K562 (cell line): ENCODE measurements around the gene SLC6A1. TPM values are rescaled to one million over a fixed set of nuclear protein-coding genes. Genes with fewer than 3 reads are reported as not detected.

Source experiments
- ATAC-seq: fragments of 200-7000 bp; cut with Tn5 transposase; 3 replicates; pipeline ENCODE4 v1.9.1; 2020; ENCODE audit warnings: moderate library complexity
- BruUV-seq: library from RNA; stranded (reverse); fragments of 400-500 nt; replicated peaks from 2 replicates; lab custom pipeline; 2021; lab: Mats Ljungman, UMichigan
- CTCF ChIA-PET: fragments of 300-600 bp; formaldehyde crosslinking; extraction: SDS; loops from one replicate; lab custom pipeline; 2021; ENCODE audit warnings: low intra/inter-chr PET ratio; lab: Yijun Ruan, JAX
- POLR2A ChIA-PET: fragments of 300-600, 350-650 bp; sonication (Branson Sonifier 250); formaldehyde crosslinking; extraction: SDS; loops from one replicate; lab custom pipeline; 2021; ENCODE audit warnings: antibody characterized with exemption, inconsistent platforms; lab: Yijun Ruan, JAX
- DNase-seq, 4 experiments: peaks; one replicate each; pipeline versions ENCODE4 v3.0.0 to v3.0.0-alpha.2; 2011 to 2018; ENCODE audit warnings: low spot score in 3 of 4, mixed read lengths in 3 of 4; ENCODE audit errors: extremely low read depth in 1 of 4
- FAIRE-seq: peaks from 2 replicates; lab custom pipeline; 2011; peaks lifted over from hg19 to GRCh38; lab: Jason Lieb, UNC
- H2AFZ ChIP-seq: 2 replicates; pipeline ENCODE4 v1.6.0; 2011; ENCODE audit warnings: low read depth, low read length, control low read depth, inconsistent platforms
- H3K27ac ChIP-seq: fragments of 200-600 bp; 3 replicates; pipeline ENCODE4 v1.8.0; 2011; ENCODE audit warnings: low read depth, mild to moderate bottlenecking, control low read depth, inconsistent platforms, low read length, moderate library complexity, mixed read lengths; ENCODE audit errors: extremely low read depth
- H3K27me3 ChIP-seq, 2 experiments: fragments of 300-600 bp in 1 of 2; 2 replicates in 1 of 2; 3 replicates in 1 of 2; pipeline versions ENCODE4 v1.6.0 to v1.8.0; 2011; ENCODE audit warnings: inconsistent platforms in 2 of 2, low read length in 2 of 2, mild to moderate bottlenecking in 1 of 2, mixed read lengths in 1 of 2, moderate library complexity in 1 of 2; ENCODE audit not compliant: control insufficient read depth in 2 of 2, insufficient read depth in 2 of 2
- H3K36me3 ChIP-seq: fragments of 300-600 bp; 3 replicates; pipeline ENCODE4 v1.8.0; 2011; ENCODE audit warnings: mild to moderate bottlenecking, low read length, inconsistent platforms; ENCODE audit not compliant: control insufficient read depth, insufficient read depth
- H3K4me1 ChIP-seq, 2 experiments: fragments of 200-600 bp in 1 of 2; replicated peaks in 1 of 2; 2 replicates in 1 of 2; 3 replicates in 1 of 2; pipeline versions ENCODE4 v1.5.1 to v1.8.0; 2011; ENCODE audit warnings: inconsistent platforms in 2 of 2, low read length in 2 of 2, mild to moderate bottlenecking in 1 of 2, mixed read lengths in 1 of 2, moderate library complexity in 1 of 2; ENCODE audit not compliant: control insufficient read depth in 2 of 2, insufficient read depth in 2 of 2
- H3K4me2 ChIP-seq: 2 replicates; pipeline ENCODE4 v1.6.1; 2011; ENCODE audit warnings: low read length, control low read depth, inconsistent platforms, mixed read lengths; ENCODE audit not compliant: insufficient read depth
- H3K4me3 ChIP-seq: fragments of 200-600 bp; sonication (generic), shearing (Covaris generic); 2 replicates; pipeline ENCODE4 v1.5.1; 2016; ENCODE audit warnings: control low read depth, inconsistent platforms
- H3K79me2 ChIP-seq: fragments of 200-600 bp; 3 replicates; pipeline ENCODE4 v1.8.0; 2011; ENCODE audit warnings: low read length, inconsistent platforms; ENCODE audit not compliant: control insufficient read depth, insufficient read depth
- H3K9ac ChIP-seq, 2 experiments: 2 replicates each; pipeline versions ENCODE4 v1.6.0 to v1.6.1; 2011; ENCODE audit warnings: low read depth in 2 of 2, low read length in 2 of 2, control low read depth in 1 of 2, inconsistent platforms in 1 of 2, mild to moderate bottlenecking in 1 of 2, mixed read lengths in 1 of 2; ENCODE audit not compliant: insufficient read depth in 1 of 2
- H3K9me1 ChIP-seq: one replicate; pipeline ENCODE4 v1.6.0; 2011; ENCODE audit warnings: inconsistent platforms, mild to moderate bottlenecking, low read length, moderate library complexity; ENCODE audit not compliant: control insufficient read depth, insufficient read depth
- H3K9me3 ChIP-seq: replicated peaks from 2 replicates; pipeline ENCODE4 v1.5.1; 2011; ENCODE audit warnings: low read depth, low read length, inconsistent platforms; ENCODE audit not compliant: control insufficient read depth, insufficient read depth
- H4K20me1 ChIP-seq: replicated peaks from 2 replicates; pipeline ENCODE4 v1.6.1; 2011; ENCODE audit warnings: low read length, inconsistent platforms, mixed read lengths; ENCODE audit not compliant: control insufficient read depth, insufficient read depth
- CBFA2T3 ChIP-seq: fragments of 450-650 bp; IDR thresholded peaks from 2 replicates; pipeline ENCODE4 v1.6.1; 2017
- CHD2 ChIP-seq: IDR thresholded peaks from 2 replicates; pipeline ENCODE4 v1.6.1; 2011; ENCODE audit warnings: low read depth, low read length
- FOS ChIP-seq: IDR thresholded peaks from 3 replicates; pipeline ENCODE4 v1.6.1; 2011; ENCODE audit not compliant: insufficient read length; ENCODE audit errors: extremely low read depth
- FOXJ2 ChIP-seq: fragments of 200-800 bp; sonication (Bioruptor generic); IDR thresholded peaks from 2 replicates; pipeline ENCODE4 v1.6.1; 2016; ENCODE audit warnings: missing genetic modification characterization, missing compliant biosample characterization
- MAX ChIP-seq: sonication (generic); formaldehyde crosslinking; IDR thresholded peaks from 2 replicates; pipeline ENCODE4 v1.9.0; 2022; ENCODE audit warnings: mild to moderate bottlenecking, missing genetic modification reagents
- MECOM ChIP-seq: fragments of 250-450 bp; sonication (Bioruptor Pico); IDR thresholded peaks from 2 replicates; pipeline ENCODE4 v1.8.0; 2022; ENCODE audit warnings: inconsistent platforms
- NONO ChIP-seq, 2 experiments: fragments of 200-400 bp in 1 of 2; fragments of 450-650 bp in 1 of 2; formaldehyde crosslinking in 1 of 2; IDR thresholded peaks; 2 replicates each; pipeline ENCODE4 v1.6.1; 2017; ENCODE audit warnings: low read depth in 2 of 2, mild to moderate bottlenecking in 2 of 2, moderate library complexity in 2 of 2, low read length in 1 of 2
- PHF20 ChIP-seq: fragments of 450-650 bp; IDR thresholded peaks from 2 replicates; pipeline ENCODE4 v1.6.1; 2018; ENCODE audit not compliant: partially characterized antibody
- ZNF175 ChIP-seq: fragments of 200-800 bp; sonication (Bioruptor generic); IDR thresholded peaks from 2 replicates; pipeline ENCODE4 v1.6.1; 2016; ENCODE audit warnings: low read depth, mild to moderate bottlenecking, missing genetic modification characterization, missing compliant biosample characterization
- ZNF398 ChIP-seq: fragments of 250-450 bp; sonication (Bioruptor Pico); IDR thresholded peaks from 2 replicates; pipeline ENCODE4 v1.8.0; 2021; ENCODE audit warnings: moderate library complexity, mild to moderate bottlenecking, inconsistent platforms
- ZNF507 ChIP-seq: conservative IDR thresholded peaks from 2 replicates; pipeline ENCODE4 v1.6.1; 2017; ENCODE audit warnings: missing genetic modification characterization, missing compliant biosample characterization
- ZNF740 ChIP-seq, 3 experiments: fragments of 200-800 bp in 1 of 3; sonication (Bioruptor generic) in 1 of 3; sonication (generic) in 1 of 3; formaldehyde crosslinking in 1 of 3; IDR thresholded peaks; 2 replicates each; pipeline versions ENCODE4 v1.6.1 to v1.8.0; 2016 to 2022; ENCODE audit warnings: mild to moderate bottlenecking in 2 of 3, missing compliant biosample characterization in 2 of 3, missing genetic modification characterization in 2 of 3, missing genetic modification reagents in 1 of 3
- WGBS: fragments of 100-300 bp; shearing (Covaris generic); methylation state at CpG from one replicate; pipeline ENCODE4 v1.1.6; 2016; ENCODE audit warnings: low coverage, mixed read lengths; ENCODE audit not compliant: insufficient coverage; ENCODE audit errors: missing lambda C conversion rate; 5-methylcytosine and 5-hydroxymethylcytosine counted together
- in situ Hi-C: fragments of 300-500 bp; cut with MboI; formaldehyde crosslinking; loops from 4 replicates; pipeline ENCODE4 v1.15.0; 2018; ENCODE audit warnings: inconsistent platforms, mixed read lengths
- intact Hi-C: fragments of 100-400 bp; cut with micrococcal nuclease; formaldehyde crosslinking; loops from 2 replicates; pipeline ENCODE4 v1.14.2; 2022
- polyA plus RNA-seq, 8 experiments: library from polyadenylated mRNA; depleted of rRNA in 4 of 8; stranded (reverse) in 5 of 8; unstranded in 3 of 8; fragments of >200 nt; fragmentation: Nextera tagmentation in 2 of 8; fragmentation: Illumina TruSeq in 1 of 8; extraction: Ambion mirVana in 2 of 8; extraction: Trizol in 1 of 8; gene quantifications; 2 replicates each; pipeline versions ENCODE4 v1.2.1 to v1.2.3, GENCODE V29; 2011 to 2014; ENCODE audit warnings: inconsistent platforms in 1 of 8, missing spikeins in 1 of 8
- total RNA-seq, 7 experiments: library from RNA; depleted of rRNA in 6 of 7; stranded (reverse); fragments of >200 nt in 6 of 7; fragmentation: Illumina TruSeq in 2 of 7; extraction: Trizol in 2 of 7; gene quantifications; 2 replicates each; pipeline versions ENCODE4 v1.2.1 to v1.2.3, GENCODE V29; 2011 to 2021; ENCODE audit warnings: low replicate concordance in 1 of 7
- TF ChIP-seq, protein P1 (sequence below): sonication (generic); formaldehyde crosslinking; IDR thresholded peaks from 2 replicates; pipeline ENCODE4 v1.8.1; 2022; ENCODE audit warnings: missing genetic modification reagents
- TF ChIP-seq, protein P2 (sequence below): fragments of 450-650 bp; IDR thresholded peaks from one replicate; pipeline ENCODE4 v1.6.1; 2018; ENCODE audit warnings: mild to moderate bottlenecking, moderate library complexity; ENCODE audit not compliant: partially characterized antibody
- TF ChIP-seq, protein P3 (sequence below), 2 experiments: fragments of 450-650 bp; IDR thresholded peaks; 2 replicates each; pipeline ENCODE4 v1.6.1; 2016

The SLC6A1 gene
- total and polyA plus RNA-seq, 9 of the 15 experiments (the other 6 are each of a cell fraction or from before 2014, with no cell fraction given): not detected

DNA sequence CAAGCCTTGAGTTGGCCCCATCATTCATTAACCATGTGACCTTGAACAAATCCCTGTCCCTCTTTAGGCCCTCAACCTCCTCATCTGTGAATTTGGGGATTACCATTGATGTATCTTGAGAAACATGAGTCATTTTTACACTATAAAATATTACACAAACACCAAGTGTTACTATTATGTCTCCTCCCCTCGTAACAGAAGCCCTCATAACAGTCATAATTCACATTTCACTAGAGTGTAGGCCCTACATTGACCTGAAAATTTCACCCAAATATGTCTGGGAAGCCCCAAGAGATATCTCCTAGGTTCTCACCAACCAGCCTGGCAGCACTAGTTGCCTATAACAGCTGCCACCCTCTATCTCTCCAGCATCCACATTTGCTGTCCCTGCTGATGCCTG, 15.8 kb upstream of the SLC6A1 start:
- Histone ChIP-seq H2AFZ (no peak overlapping the region), H3K9me3 (no peaks in the 10 kb centered on the region), H3K9ac (no peak overlapping the region), H3K4me2 (no peak overlapping the region), H3K27ac (no peak overlapping the region), H3K79me2 (no peaks in the 10 kb centered on the region), H3K36me3 (no peaks in the 10 kb centered on the region), H4K20me1 (peaks cover 3% of the 10 kb centered on the region; the same call in 1 of the 2 replicates), H3K27me3 (peaks cover 0 to 26% of the 10 kb centered on the region in 2 experiments; a peak in 1 of 5 replicates), H3K9me1 (no peaks in the 10 kb centered on the region), H3K4me3 (no peak overlapping the region), H3K4me1 (no peaks in the 10 kb centered on the region)
- no peak for DNase-seq
- ChIA-PET CTCF (no interaction called here), POLR2A (no interaction called here)
- intact Hi-C loops: no loop called here
- FAIRE-seq: no peak
- in situ Hi-C loops: no loop called here
- BruUV-seq: no TSS peak
- WGBS: 0% methylated on average over 1 of the region's 1 CpG
- no peak for ATAC-seq
- TF ChIP-seq ZNF740 (CRISPR knock-in tag; IDR thresholded peaks at IDR 0.05) (no peak), ZNF740 (tag; IDR thresholded peaks at IDR 0.05) (no peak), ZNF175 (CRISPR knock-in tag) (no peak), CBFA2T3 (no peak), FOS (no peak), CHD2 (no peak), ZNF398 (no peak), PHF20 (no peak), NONO (IDR thresholded peaks at IDR 0.05; ENCODE audit: low read depth in 2 of 2, low read length in 1 of 2) (no peak), FOXJ2 (tag) (no peak), ZNF507 (tag) (no peak), MECOM (CRISPR knock-in tag) (no peak), MAX (CRISPR knock-in tag) (no peak)
- TF ChIP-seq, protein P1, sequence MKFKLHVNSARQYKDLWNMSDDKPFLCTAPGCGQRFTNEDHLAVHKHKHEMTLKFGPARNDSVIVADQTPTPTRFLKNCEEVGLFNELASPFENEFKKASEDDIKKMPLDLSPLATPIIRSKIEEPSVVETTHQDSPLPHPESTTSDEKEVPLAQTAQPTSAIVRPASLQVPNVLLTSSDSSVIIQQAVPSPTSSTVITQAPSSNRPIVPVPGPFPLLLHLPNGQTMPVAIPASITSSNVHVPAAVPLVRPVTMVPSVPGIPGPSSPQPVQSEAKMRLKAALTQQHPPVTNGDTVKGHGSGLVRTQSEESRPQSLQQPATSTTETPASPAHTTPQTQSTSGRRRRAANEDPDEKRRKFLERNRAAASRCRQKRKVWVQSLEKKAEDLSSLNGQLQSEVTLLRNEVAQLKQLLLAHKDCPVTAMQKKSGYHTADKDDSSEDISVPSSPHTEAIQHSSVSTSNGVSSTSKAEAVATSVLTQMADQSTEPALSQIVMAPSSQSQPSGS (CRISPR knock-in tag): no peak
- TF ChIP-seq, protein P2, sequence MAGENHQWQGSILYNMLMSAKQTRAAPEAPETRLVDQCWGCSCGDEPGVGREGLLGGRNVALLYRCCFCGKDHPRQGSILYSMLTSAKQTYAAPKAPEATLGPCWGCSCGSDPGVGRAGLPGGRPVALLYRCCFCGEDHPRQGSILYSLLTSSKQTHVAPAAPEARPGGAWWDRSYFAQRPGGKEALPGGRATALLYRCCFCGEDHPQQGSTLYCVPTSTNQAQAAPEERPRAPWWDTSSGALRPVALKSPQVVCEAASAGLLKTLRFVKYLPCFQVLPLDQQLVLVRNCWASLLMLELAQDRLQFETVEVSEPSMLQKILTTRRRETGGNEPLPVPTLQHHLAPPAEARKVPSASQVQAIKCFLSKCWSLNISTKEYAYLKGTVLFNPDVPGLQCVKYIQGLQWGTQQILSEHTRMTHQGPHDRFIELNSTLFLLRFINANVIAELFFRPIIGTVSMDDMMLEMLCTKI: no peak
- TF ChIP-seq, protein P3, sequence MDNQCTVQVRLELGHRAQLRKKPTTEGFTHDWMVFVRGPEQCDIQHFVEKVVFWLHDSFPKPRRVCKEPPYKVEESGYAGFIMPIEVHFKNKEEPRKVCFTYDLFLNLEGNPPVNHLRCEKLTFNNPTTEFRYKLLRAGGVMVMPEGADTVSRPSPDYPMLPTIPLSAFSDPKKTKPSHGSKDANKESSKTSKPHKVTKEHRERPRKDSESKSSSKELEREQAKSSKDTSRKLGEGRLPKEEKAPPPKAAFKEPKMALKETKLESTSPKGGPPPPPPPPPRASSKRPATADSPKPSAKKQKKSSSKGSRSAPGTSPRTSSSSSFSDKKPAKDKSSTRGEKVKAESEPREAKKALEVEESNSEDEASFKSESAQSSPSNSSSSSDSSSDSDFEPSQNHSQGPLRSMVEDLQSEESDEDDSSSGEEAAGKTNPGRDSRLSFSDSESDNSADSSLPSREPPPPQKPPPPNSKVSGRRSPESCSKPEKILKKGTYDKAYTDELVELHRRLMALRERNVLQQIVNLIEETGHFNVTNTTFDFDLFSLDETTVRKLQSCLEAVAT (IDR thresholded peaks at IDR 0.05): no peak
